Measurements from ENCODE around the gene C18orf54.

C18orf54 gene

GRCh38 chr18:54387631-54388030, 29.9 kb downstream of the C18orf54 start:
- DNase-seq: no peak

- no peak for DNase-seq
Observed at GRCh38 chr18:54388203-54389142, 30.8 kb downstream of the C18orf54 start.

GRCh38 chr18:54389143-54389505, 31.4 kb downstream of the C18orf54 start:
- no peak for DNase-seq

GRCh38 chr18:54390838-54391237, 33.1 kb downstream of the C18orf54 start:
- DNase-seq: no peak

- no peak for DNase-seq
Observed at GRCh38 chr18:54392543-54393023, 34.9 kb downstream of the C18orf54 start.

- DNase-seq: no peak
Observed at GRCh38 chr18:54393648-54394294, 36.1 kb downstream of the C18orf54 start.

- DNase-seq: no peak
Observed at GRCh38 chr18:54396760-54397159, 39.1 kb downstream of the C18orf54 start.

GRCh38 chr18:54405290-54405689, 47.6 kb downstream of the C18orf54 start:
- DNase-seq: no peak

GRCh38 chr18:54411781-54412180, 54.1 kb downstream of the C18orf54 start:
- no peak for DNase-seq

- DNase-seq: no peak
Observed at GRCh38 chr18:54415086-54415485, 57.4 kb downstream of the C18orf54 start.

- no peak for DNase-seq
Observed at GRCh38 chr18:54416436-54416835, 58.7 kb downstream of the C18orf54 start.

- DNase-seq: no peak
Observed at GRCh38 chr18:54423831-54424230, 66.1 kb downstream of the C18orf54 start.

GRCh38 chr18:54426085-54426665, 68.5 kb downstream of the C18orf54 start:
- DNase-seq: no peak

Data from activated gamma-delta T cell (primary cell).